WTC11 (cell line): ENCODE measurements around the gene RASGRF1. TPM values are rescaled to one million over a fixed set of nuclear protein-coding genes. Genes with fewer than 3 reads are reported as not detected.

ENCODE experiments used
- ATAC-seq: fragments of 200-7000 bp; cut with Tn5 transposase; 2 replicates; pipeline ENCODE4 v1.10.0; 2021; ENCODE audit warnings: mild to moderate bottlenecking, moderate library complexity
- CTCF ChIA-PET: fragments of 300-600 bp; sonication (Branson Sonifier 250); formaldehyde crosslinking; loops from one replicate; lab custom pipeline; 2021; ENCODE audit warnings: antibody characterized with exemption; lab: Charles Lee
- POLR2A ChIA-PET: fragments of 350-600 bp; sonication (Branson Sonifier 250); formaldehyde crosslinking; loops from one replicate; lab custom pipeline; 2021; ENCODE audit warnings: antibody characterized with exemption; lab: Charles Lee
- DNase-seq: peaks from one replicate; pipeline ENCODE4 v3.0.0; 2021; ENCODE audit warnings: low spot score
- H3K27ac Mint-ChIP-seq: 2 replicates; pipeline ENCODE4 v1.8.0; 2021; ENCODE audit warnings: mixed read lengths
- H3K27me3 Mint-ChIP-seq: 2 replicates; pipeline ENCODE4 v1.8.0; 2021; ENCODE audit warnings: low read depth, mild to moderate bottlenecking, moderate library complexity, mixed read lengths
- H3K36me3 Mint-ChIP-seq: 2 replicates; pipeline ENCODE4 v1.8.0; 2021; ENCODE audit warnings: mixed read lengths
- H3K4me1 Mint-ChIP-seq: 2 replicates; pipeline ENCODE4 v1.8.0; 2022; ENCODE audit warnings: mixed read lengths
- H3K4me3 Mint-ChIP-seq: 2 replicates; pipeline ENCODE4 v1.8.0; 2021; ENCODE audit warnings: mild to moderate bottlenecking, moderate library complexity, mixed read lengths
- H3K9me3 Mint-ChIP-seq: 2 replicates; pipeline ENCODE4 v1.8.0; 2021; ENCODE audit warnings: mixed read lengths
- ATF2 ChIP-seq: sonication (generic); formaldehyde crosslinking; IDR thresholded peaks from 2 replicates; pipeline ENCODE4 v1.8.1; 2022; ENCODE audit warnings: low read depth, missing genetic modification reagents, borderline replicate concordance
- ELF4 ChIP-seq: sonication (generic); formaldehyde crosslinking; IDR thresholded peaks from 2 replicates; pipeline ENCODE4 v1.8.1; 2022; ENCODE audit warnings: low read depth, mild to moderate bottlenecking, moderate library complexity, missing genetic modification reagents
- FOXP4 ChIP-seq: sonication (generic); formaldehyde crosslinking; IDR thresholded peaks from 2 replicates; pipeline ENCODE4 v1.8.0; 2022; ENCODE audit warnings: mild to moderate bottlenecking, missing genetic modification reagents
- JAZF1 ChIP-seq: fragments of 250-450 bp; sonication (Bioruptor Pico); IDR thresholded peaks from 2 replicates; pipeline ENCODE4 v1.9.0; 2021; ENCODE audit warnings: moderate library complexity, mild to moderate bottlenecking, inconsistent platforms
- PRDM15 ChIP-seq: sonication (generic); formaldehyde crosslinking; IDR thresholded peaks from 2 replicates; pipeline ENCODE4 v1.8.0; 2022; ENCODE audit warnings: missing genetic modification reagents
- ZNF219 ChIP-seq: sonication (generic); formaldehyde crosslinking; IDR thresholded peaks from 2 replicates; pipeline ENCODE4 v1.8.0; 2023; ENCODE audit warnings: missing genetic modification reagents, mild to moderate bottlenecking, borderline replicate concordance
- total RNA-seq: library from RNA; stranded (reverse); gene quantifications from 3 replicates; pipeline ENCODE4 v1.2.3, GENCODE V29; 2021
- TF ChIP-seq, protein P1 (sequence below): sonication (generic); formaldehyde crosslinking; IDR thresholded peaks from 2 replicates; pipeline ENCODE4 v1.8.0; 2023; ENCODE audit warnings: mild to moderate bottlenecking, missing genetic modification reagents

The RASGRF1 gene
- total RNA-seq, 1 experiment from 2014 or later, result 0.85 TPM

GRCh38 chr15:78978601-78979179, 111.9 kb downstream of the RASGRF1 start (continued):
- TF ChIP-seq, protein P1, sequence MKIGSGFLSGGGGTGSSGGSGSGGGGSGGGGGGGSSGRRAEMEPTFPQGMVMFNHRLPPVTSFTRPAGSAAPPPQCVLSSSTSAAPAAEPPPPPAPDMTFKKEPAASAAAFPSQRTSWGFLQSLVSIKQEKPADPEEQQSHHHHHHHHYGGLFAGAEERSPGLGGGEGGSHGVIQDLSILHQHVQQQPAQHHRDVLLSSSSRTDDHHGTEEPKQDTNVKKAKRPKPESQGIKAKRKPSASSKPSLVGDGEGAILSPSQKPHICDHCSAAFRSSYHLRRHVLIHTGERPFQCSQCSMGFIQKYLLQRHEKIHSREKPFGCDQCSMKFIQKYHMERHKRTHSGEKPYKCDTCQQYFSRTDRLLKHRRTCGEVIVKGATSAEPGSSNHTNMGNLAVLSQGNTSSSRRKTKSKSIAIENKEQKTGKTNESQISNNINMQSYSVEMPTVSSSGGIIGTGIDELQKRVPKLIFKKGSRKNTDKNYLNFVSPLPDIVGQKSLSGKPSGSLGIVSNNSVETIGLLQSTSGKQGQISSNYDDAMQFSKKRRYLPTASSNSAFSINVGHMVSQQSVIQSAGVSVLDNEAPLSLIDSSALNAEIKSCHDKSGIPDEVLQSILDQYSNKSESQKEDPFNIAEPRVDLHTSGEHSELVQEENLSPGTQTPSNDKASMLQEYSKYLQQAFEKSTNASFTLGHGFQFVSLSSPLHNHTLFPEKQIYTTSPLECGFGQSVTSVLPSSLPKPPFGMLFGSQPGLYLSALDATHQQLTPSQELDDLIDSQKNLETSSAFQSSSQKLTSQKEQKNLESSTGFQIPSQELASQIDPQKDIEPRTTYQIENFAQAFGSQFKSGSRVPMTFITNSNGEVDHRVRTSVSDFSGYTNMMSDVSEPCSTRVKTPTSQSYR, result no peak
- TF ChIP-seq ZNF219 (CRISPR knock-in tag) (no peak), FOXP4 (no peak), ATF2 (no peak), ELF4 (CRISPR knock-in tag) (no peak), JAZF1 (CRISPR knock-in tag) (no peak)

DNA sequence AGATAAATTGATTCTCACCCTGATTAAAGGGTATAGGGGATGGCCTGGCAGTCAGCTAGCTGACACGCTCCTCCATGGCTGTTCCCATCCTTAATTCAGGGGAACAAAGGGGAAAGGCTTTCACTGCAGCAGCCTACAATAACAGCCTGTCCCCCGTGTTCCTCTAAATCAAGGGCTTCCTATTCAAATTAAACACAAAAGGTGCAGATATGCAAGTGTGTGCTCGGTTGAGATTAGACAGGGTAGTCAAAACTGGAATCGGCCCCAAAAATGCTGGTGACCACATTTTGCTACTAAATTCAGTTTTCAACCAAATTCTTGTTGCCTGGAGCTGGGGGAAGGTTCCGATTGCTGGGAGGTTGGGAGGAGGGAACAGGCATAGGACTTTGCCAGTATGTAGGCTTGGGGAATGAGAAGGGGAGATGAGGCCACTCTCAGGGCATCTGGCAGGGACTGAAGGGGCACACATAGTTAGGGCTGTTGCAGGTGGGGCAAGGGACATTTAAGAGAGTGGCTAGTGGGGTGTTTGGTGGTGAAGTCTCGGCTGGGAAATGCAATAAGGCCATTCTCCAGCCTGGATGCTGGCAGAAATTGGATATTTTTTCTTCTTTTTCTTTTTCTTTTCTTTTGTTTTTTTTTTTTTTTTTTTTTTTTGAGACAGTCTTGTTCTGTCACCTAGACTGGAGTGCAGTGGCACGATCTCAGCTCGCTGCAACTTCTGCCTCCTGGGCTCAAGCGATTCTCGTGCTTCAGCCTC, 112.8 kb downstream of the RASGRF1 start:
- Mint-ChIP-seq H3K27ac (no peak overlapping the region), H3K36me3 (no peaks in the 10 kb centered on the region), H3K4me1 (peaks cover 11% of the 10 kb centered on the region), H3K4me3 (no peak overlapping the region), H3K27me3 (peaks cover 16% of the 10 kb centered on the region), H3K9me3 (no peaks in the 10 kb centered on the region)
- ChIA-PET CTCF (interaction anchor here (1.2 to 5.5 kb wide), 6 partner anchors 10 to 69 kb away, joined by 3 to 87 read pairs (median 13); no protein-coding TSS in a partner anchor), POLR2A (no interaction called here)
- TF ChIP-seq PRDM15 (CRISPR knock-in tag), result no peak
- TF ChIP-seq, protein P1, result no peak
- no peak for DNase-seq
- no peak for ATAC-seq
